Fibroblast of skin of abdomen (primary cell): Measurements from ENCODE around the gene MSX2. TPM values are rescaled to one million over a fixed set of nuclear protein-coding genes. Genes with fewer than 3 reads are reported as not detected.

Source experiments
- DNase-seq: peaks from one replicate; pipeline ENCODE4 v3.0.0-alpha.2; 2013
- polyA plus RNA-seq, 2 experiments: library from polyadenylated mRNA; unstranded; fragments of 120-200 nt; gene quantifications; one replicate each; pipeline ENCODE4 v1.2.1, GENCODE V29; 2013; ENCODE audit not compliant: insufficient read length in 2 of 2

MSX2 gene
- polyA plus RNA-seq (2013, experiment 1 of 2; ENCODE audit: insufficient read length), result 2.1 TPM
- 2.3 TPM for polyA plus RNA-seq (2013, experiment 2 of 2; ENCODE audit: insufficient read length)

GRCh38 chr5:174724484-174725260 lies at the start of gene MSX2:
Gene MSX2, plus strand, starts transcription at chr5:174724582. Its CDS starts 78 bp downstream, at chr5:174724660.
- DNase-seq, result peak; percentile 85

- no peak for DNase-seq
Measured at GRCh38 chr5:174675110-174675509, 49.3 kb upstream of the MSX2 start.

GRCh38 chr5:174675916-174676315 lies 48.5 kb upstream of the MSX2 start:
- DNase-seq, result no peak

- no peak for DNase-seq
Measured at GRCh38 chr5:174678107-174678506, 46.3 kb upstream of the MSX2 start.

- no peak for DNase-seq
Measured at GRCh38 chr5:174680901-174681565, 43.3 kb upstream of the MSX2 start.

- no peak for DNase-seq
Measured at GRCh38 chr5:174687503-174687902, 36.9 kb upstream of the MSX2 start.

GRCh38 chr5:174688441-174689354 lies 35.7 kb upstream of the MSX2 start:
- DNase-seq, result no peak

GRCh38 chr5:174690271-174690670 lies 34.1 kb upstream of the MSX2 start:
- DNase-seq, result no peak

- no peak for DNase-seq
Measured at GRCh38 chr5:174692381-174692780, 32.0 kb upstream of the MSX2 start.

- DNase-seq, result no peak
Measured at GRCh38 chr5:174692982-174693422, 31.4 kb upstream of the MSX2 start.

GRCh38 chr5:174693697-174694385 lies 30.5 kb upstream of the MSX2 start:
- no peak for DNase-seq

GRCh38 chr5:174694611-174695010 lies 29.8 kb upstream of the MSX2 start:
- no peak for DNase-seq

GRCh38 chr5:174698156-174698555 lies 26.2 kb upstream of the MSX2 start:
- DNase-seq, result no peak

- DNase-seq, result no peak
Measured at GRCh38 chr5:174699131-174699530, 25.3 kb upstream of the MSX2 start.

- DNase-seq, result no peak
Measured at GRCh38 chr5:174706997-174707572, 17.3 kb upstream of the MSX2 start.

GRCh38 chr5:174707671-174708070 lies 16.7 kb upstream of the MSX2 start:
- DNase-seq, result no peak

- no peak for DNase-seq
Measured at GRCh38 chr5:174708476-174709207, 15.7 kb upstream of the MSX2 start.

GRCh38 chr5:174714751-174715150 lies 9.6 kb upstream of the MSX2 start:
- no peak for DNase-seq

GRCh38 chr5:174715804-174716203 lies 8.6 kb upstream of the MSX2 start:
- DNase-seq, result no peak

GRCh38 chr5:174717826-174718455 lies 6.4 kb upstream of the MSX2 start:
- DNase-seq, result no peak
